Parathyroid adenoma (tissue), 2 donors: ENCODE data around the gene ATP5F1C.

Source experiments
- H2AFZ ChIP-seq: fragments of 300-600 bp; sonication (generic); one replicate; pipeline ENCODE4 v1.7.0; 2017; ENCODE audit warnings: antibody characterized with exemption, mild to moderate bottlenecking
- H3K27ac ChIP-seq: fragments of 300-600 bp; sonication (generic); one replicate; pipeline ENCODE4 v1.7.0; 2017
- H3K27me3 ChIP-seq: fragments of 300-600 bp; sonication (generic); one replicate; pipeline ENCODE4 v1.7.0; 2017; ENCODE audit warnings: low read length; ENCODE audit not compliant: control insufficient read depth, insufficient read depth
- H3K36me3 ChIP-seq: fragments of 300-600 bp; sonication (generic); one replicate; pipeline ENCODE4 v1.7.0; 2017; ENCODE audit warnings: low read length; ENCODE audit not compliant: control insufficient read depth, insufficient read depth
- H3K4me1 ChIP-seq: fragments of 300-600 bp; sonication (generic); one replicate; pipeline ENCODE4 v1.7.0; 2017; ENCODE audit warnings: control low read depth
- H3K4me2 ChIP-seq: fragments of 300-600 bp; sonication (generic); one replicate; pipeline ENCODE4 v1.7.0; 2017; ENCODE audit warnings: low read length
- H3K4me3 ChIP-seq: fragments of 300-600 bp; sonication (generic); one replicate; pipeline ENCODE4 v1.7.0; 2017; ENCODE audit warnings: low read depth, low read length
- H3K79me2 ChIP-seq: fragments of 300-600 bp; sonication (generic); one replicate; pipeline ENCODE4 v1.7.0; 2017; ENCODE audit warnings: control low read depth
- H3K9ac ChIP-seq: fragments of 300-600 bp; sonication (generic); one replicate; pipeline ENCODE4 v1.7.0; 2017; ENCODE audit warnings: mild to moderate bottlenecking
- H3K9me3 ChIP-seq: fragments of 300-600 bp; sonication (generic); one replicate; pipeline ENCODE4 v1.7.0; 2017; ENCODE audit warnings: low read length; ENCODE audit not compliant: control insufficient read depth
- TF ChIP-seq, protein P1 (sequence below): fragments of 300-600 bp; sonication (generic); IDR thresholded peaks from one replicate; pipeline ENCODE4 v1.7.0; 2017; ENCODE audit warnings: antibody characterized with exemption, mild to moderate bottlenecking
- donor health status: primary hyperparathyroidism.

The ATP5F1C gene

DNA sequence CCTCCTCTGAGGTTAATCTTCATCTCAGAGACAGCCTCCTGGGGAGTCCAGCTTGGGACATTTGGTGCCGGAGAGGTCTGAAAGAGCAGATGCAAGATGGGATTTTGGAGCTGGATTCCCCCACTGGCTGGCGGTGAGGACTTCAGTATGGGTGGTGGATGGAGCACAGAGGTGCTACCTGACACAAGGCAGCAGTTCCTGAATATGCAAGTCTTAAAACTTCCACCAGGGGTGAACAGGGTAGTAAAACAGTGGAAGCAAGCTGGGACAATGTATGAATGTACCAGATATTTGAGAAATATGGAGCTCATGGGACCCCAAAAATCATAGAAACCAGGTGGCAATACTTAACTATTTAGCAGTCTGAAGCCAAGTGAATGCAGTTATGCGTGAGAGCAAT, 25.5 kb downstream of the ATP5F1C start:
- no peaks in the 10 kb centered on the region for H3K79me2 ChIP-seq
- H3K4me2 ChIP-seq = no peak overlapping the region
- no peak overlapping the region for H3K4me3 ChIP-seq
- no peaks in the 10 kb centered on the region for H3K9me3 ChIP-seq
- TF ChIP-seq, protein P1, sequence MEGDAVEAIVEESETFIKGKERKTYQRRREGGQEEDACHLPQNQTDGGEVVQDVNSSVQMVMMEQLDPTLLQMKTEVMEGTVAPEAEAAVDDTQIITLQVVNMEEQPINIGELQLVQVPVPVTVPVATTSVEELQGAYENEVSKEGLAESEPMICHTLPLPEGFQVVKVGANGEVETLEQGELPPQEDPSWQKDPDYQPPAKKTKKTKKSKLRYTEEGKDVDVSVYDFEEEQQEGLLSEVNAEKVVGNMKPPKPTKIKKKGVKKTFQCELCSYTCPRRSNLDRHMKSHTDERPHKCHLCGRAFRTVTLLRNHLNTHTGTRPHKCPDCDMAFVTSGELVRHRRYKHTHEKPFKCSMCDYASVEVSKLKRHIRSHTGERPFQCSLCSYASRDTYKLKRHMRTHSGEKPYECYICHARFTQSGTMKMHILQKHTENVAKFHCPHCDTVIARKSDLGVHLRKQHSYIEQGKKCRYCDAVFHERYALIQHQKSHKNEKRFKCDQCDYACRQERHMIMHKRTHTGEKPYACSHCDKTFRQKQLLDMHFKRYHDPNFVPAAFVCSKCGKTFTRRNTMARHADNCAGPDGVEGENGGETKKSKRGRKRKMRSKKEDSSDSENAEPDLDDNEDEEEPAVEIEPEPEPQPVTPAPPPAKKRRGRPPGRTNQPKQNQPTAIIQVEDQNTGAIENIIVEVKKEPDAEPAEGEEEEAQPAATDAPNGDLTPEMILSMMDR = no peak
- peaks cover 38% of the 10 kb centered on the region for H3K4me1 ChIP-seq
- no peaks in the 10 kb centered on the region for H3K27me3 ChIP-seq
- no peak overlapping the region for H3K9ac ChIP-seq
- no peak overlapping the region for H3K27ac ChIP-seq
- H3K36me3 ChIP-seq = no peaks in the 10 kb centered on the region
- H2AFZ ChIP-seq = no peak overlapping the region

DNA sequence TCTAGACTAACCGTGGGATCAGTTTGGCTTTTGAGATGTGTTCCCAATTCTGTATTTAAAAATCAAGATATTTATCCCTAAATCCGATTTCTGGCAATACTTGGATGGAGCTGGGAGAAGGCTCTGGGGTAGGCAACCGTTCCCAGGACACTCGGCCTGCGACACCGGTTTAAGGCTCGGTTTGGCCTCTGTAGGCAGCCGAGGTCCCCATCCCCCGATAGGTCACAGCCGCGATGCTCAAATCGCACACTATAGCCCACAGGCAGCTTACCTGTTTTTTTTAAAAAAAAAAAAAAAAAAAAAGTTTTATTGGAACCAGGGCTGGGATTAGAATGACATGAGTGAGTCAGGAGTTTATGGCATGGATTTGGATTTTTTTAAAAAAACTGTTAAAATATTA, 29.6 kb downstream of the ATP5F1C start:
- Histone ChIP-seq H3K9ac (peak overlapping the region; percentile 15), H3K4me3 (peak overlapping the region; percentile 91), H3K36me3 (no peaks in the 10 kb centered on the region), H3K27me3 (no peaks in the 10 kb centered on the region), H3K79me2 (peaks cover 23% of the 10 kb centered on the region), H3K4me1 (peaks cover 7% of the 10 kb centered on the region), H3K4me2 (peak overlapping the region; percentile 87), H3K9me3 (no peaks in the 10 kb centered on the region), H2AFZ (peak overlapping the region; percentile 80), H3K27ac (peak overlapping the region; percentile 58)
- TF ChIP-seq, protein P1 = no peak

- no peaks in the 10 kb centered on the region for H3K27me3 ChIP-seq
- peak overlapping the region; percentile 15 for H3K9ac ChIP-seq
- TF ChIP-seq, protein P1 = no peak
- no peaks in the 10 kb centered on the region for H3K9me3 ChIP-seq
- peak overlapping the region; percentile 58 for H3K27ac ChIP-seq
- peak overlapping the region; percentile 91 for H3K4me3 ChIP-seq
- H3K79me2 ChIP-seq = peaks cover 23% of the 10 kb centered on the region
- H3K36me3 ChIP-seq = no peaks in the 10 kb centered on the region
- H2AFZ ChIP-seq = peak overlapping the region; percentile 80
- peak overlapping the region; percentile 87 for H3K4me2 ChIP-seq
- peaks cover 7% of the 10 kb centered on the region for H3K4me1 ChIP-seq
These were observed 30.0 kb downstream of the ATP5F1C start for GRCh38 chr10:7817984-7818294.

- peak within 1 kb of the TSS; percentile 91 for H3K4me3 ChIP-seq
- TF ChIP-seq, protein P1 = no peak
- H2AFZ ChIP-seq = peak within 1 kb of the TSS; percentile 80
- peaks cover 7% of the 10 kb centered on the region for H3K4me1 ChIP-seq
- no peaks in the 10 kb centered on the region for H3K9me3 ChIP-seq
- H3K27ac ChIP-seq = peak within 1 kb of the TSS; percentile 58
- H3K36me3 ChIP-seq = no peaks in the 10 kb centered on the region
- no peaks in the 10 kb centered on the region for H3K27me3 ChIP-seq
- peak within 1 kb of the TSS; percentile 15 for H3K9ac ChIP-seq
- peak within 1 kb of the TSS; percentile 87 for H3K4me2 ChIP-seq
- peaks cover 23% of the 10 kb centered on the region for H3K79me2 ChIP-seq
These were observed 30.5 kb downstream of the ATP5F1C start, which contains the start of gene TAF3 for GRCh38 chr10:7818295-7819120. TSS of gene TAF3 (plus strand) at chr10:7818505. CDS start at chr10:7818710, 205 bp downstream.

DNA sequence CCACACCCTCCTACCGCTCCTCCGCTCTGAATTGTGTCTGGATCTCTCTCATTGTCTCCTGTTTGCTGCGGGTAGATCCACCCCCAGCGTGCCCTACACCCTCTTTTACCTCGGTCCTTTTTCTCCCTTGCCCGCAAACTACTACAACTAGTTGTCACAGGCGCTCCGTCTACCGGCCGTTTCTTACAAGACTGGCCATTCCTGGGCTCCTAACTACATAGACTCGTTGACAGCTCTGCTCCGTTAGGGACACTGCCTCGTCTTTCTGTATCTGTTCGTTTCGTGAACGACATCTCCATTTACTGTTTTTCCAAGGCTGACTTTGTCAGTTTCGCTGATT, 31.1 kb downstream of the ATP5F1C start:
- Histone ChIP-seq H3K9ac (no peak overlapping the region), H3K27ac (peak overlapping the region; percentile 58), H3K27me3 (no peaks in the 10 kb centered on the region), H3K4me2 (peak overlapping the region; percentile 87), H3K36me3 (no peaks in the 10 kb centered on the region), H3K79me2 (peaks cover 23% of the 10 kb centered on the region), H3K4me3 (peak overlapping the region; percentile 91), H3K9me3 (no peaks in the 10 kb centered on the region), H3K4me1 (peaks cover 7% of the 10 kb centered on the region), H2AFZ (peak overlapping the region; percentile 80)
- TF ChIP-seq, protein P1 = peak; percentile 40
